ENCODE results near the gene PRRC2B. TPM values are rescaled to one million over a fixed set of nuclear protein-coding genes. Genes with fewer than 3 reads are reported as not detected.

PRRC2B gene
- total and polyA plus RNA-seq, 3 donors from 2014 or later, result 111 to 213 (median 175) TPM

- no peak for TF ChIP-seq CTCF (IDR thresholded peaks at IDR 0.05)
- TF ChIP-seq POLR2A (IDR thresholded peaks at IDR 0.05), result no peak
- 91% methylated on average over 13 to 16 of the region's 22 CpGs for WGBS, 2 donors
- H3K36me3 ChIP-seq (ENCODE audit: low read depth, missing control alignments), result no peaks in the 10 kb centered on the region
These were observed 100.5 kb downstream of the PRRC2B start for GRCh38 chr9:131494296-131494870.

GRCh38 chr9:131495785-131496184 is 101.9 kb downstream of the PRRC2B start:
- DNase-seq, result no peak
- intact Hi-C loops (cut with DNase I; ENCODE audit: low total_unique reads), result no loop called here
- no peaks in the 10 kb centered on the region for H3K9me3 ChIP-seq
- 70 to 82% methylated on average over 14 to 19 of the region's 22 CpGs for WGBS, 2 donors
- H3K27me3 ChIP-seq, result no peaks in the 10 kb centered on the region
- H3K36me3 ChIP-seq (ENCODE audit: low read depth, missing control alignments), result no peaks in the 10 kb centered on the region
- H3K27ac ChIP-seq, result no peak overlapping the region
- no peak for TF ChIP-seq CTCF (IDR thresholded peaks at IDR 0.05)
- TF ChIP-seq POLR2A (IDR thresholded peaks at IDR 0.05), result no peak
- no peak overlapping the region for H3K4me3 ChIP-seq
- no peaks in the 10 kb centered on the region for H3K4me1 ChIP-seq

More at GRCh38 chr9:131494296-131494870, 100.5 kb downstream of the PRRC2B start:
- H3K27ac ChIP-seq, result no peak overlapping the region
- H3K4me1 ChIP-seq, result no peaks in the 10 kb centered on the region
- H3K4me3 ChIP-seq, result no peak overlapping the region
- H3K27me3 ChIP-seq, result no peaks in the 10 kb centered on the region
- DNase-seq, result no peak
- H3K9me3 ChIP-seq, result no peaks in the 10 kb centered on the region
- intact Hi-C loops (cut with DNase I; ENCODE audit: low total_unique reads), result no loop called here

DNA sequence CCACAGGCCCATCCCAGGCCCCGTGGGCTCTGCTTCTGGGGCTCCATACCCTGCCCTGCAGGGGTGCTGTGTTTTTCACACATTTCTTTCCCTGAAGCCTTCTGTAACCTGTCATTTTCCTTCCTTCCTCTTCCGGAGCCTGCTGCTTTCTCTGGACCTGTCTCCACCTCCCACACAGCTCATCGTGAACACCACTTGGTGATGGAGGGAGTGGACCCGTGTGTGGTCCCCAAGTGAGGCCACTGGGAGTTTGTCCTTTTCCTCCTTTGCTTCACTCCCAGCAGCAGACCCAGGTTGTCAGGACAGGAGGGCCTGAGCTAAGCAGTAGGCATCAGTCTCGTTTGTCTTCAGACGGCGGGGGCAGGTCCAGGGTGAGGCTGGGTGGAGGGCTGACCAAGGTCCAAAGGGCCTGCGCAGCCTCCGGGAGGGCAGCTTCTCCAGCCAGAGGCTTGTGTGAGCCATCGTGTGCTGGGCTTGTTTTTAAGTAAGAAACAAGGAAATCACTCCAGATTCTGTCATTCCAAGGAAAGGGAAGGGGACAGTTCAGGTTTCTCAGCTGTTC is 103.0 kb downstream of the PRRC2B start:
- TF ChIP-seq POLR2A (IDR thresholded peaks at IDR 0.05) (no peak), CTCF (IDR thresholded peaks at IDR 0.05) (no peak)
- Histone ChIP-seq H3K27ac (no peak overlapping the region), H3K4me3 (no peak overlapping the region), H3K36me3 (ENCODE audit: low read depth, missing control alignments) (no peaks in the 10 kb centered on the region), H3K9me3 (no peaks in the 10 kb centered on the region), H3K4me1 (no peaks in the 10 kb centered on the region), H3K27me3 (no peaks in the 10 kb centered on the region)
- intact Hi-C loops (cut with DNase I; ENCODE audit: low total_unique reads), result no loop called here
- no peak for DNase-seq
- 69 to 76% methylated on average over 7 to 10 of the region's 10 CpGs for WGBS, 2 donors

- H3K27ac ChIP-seq, result no peak overlapping the region
- TF ChIP-seq POLR2A (IDR thresholded peaks at IDR 0.05) (no peak), CTCF (IDR thresholded peaks at IDR 0.05) (no peak)
- no peaks in the 10 kb centered on the region for H3K9me3 ChIP-seq
- WGBS, 2 donors, result 81% methylated on average over 6 to 7 of the region's 7 CpGs
- no peaks in the 10 kb centered on the region for H3K27me3 ChIP-seq
- DNase-seq, result no peak
- H3K4me1 ChIP-seq, result peaks cover 7% of the 10 kb centered on the region
- H3K36me3 ChIP-seq (ENCODE audit: low read depth, missing control alignments), result no peaks in the 10 kb centered on the region
- intact Hi-C loops (cut with DNase I; ENCODE audit: low total_unique reads), result no loop called here
- H3K4me3 ChIP-seq, result no peak overlapping the region
These were observed 105.4 kb downstream of the PRRC2B start for GRCh38 chr9:131499254-131499767.

DNA sequence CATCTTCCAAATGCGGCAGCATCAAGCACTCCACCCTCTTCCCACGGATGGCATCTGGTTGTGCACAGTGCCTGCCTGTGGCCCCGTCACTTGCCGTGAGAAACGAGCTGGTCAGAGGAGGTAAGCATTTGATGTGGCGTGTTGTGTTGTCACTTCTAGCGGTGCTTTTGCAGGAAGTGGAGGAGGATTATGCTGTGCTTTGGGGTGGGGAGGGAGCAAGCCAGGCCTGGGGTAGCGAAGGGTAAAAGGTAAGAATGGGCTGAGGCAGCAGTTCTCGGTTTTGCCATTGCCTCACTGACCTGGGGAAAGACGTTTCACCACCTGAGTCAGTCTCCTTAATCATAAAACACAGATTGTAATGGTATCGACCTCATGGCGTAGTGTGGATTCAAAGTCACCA is 106.5 kb downstream of the PRRC2B start:
- intact Hi-C loops (cut with DNase I; ENCODE audit: low total_unique reads), result no loop called here
- Histone ChIP-seq H3K4me1 (peaks cover 7% of the 10 kb centered on the region), H3K27ac (no peak overlapping the region), H3K9me3 (no peaks in the 10 kb centered on the region), H3K27me3 (no peaks in the 10 kb centered on the region), H3K4me3 (no peak overlapping the region), H3K36me3 (ENCODE audit: low read depth, missing control alignments) (no peaks in the 10 kb centered on the region)
- no peak for TF ChIP-seq POLR2A (IDR thresholded peaks at IDR 0.05)
- no peak for TF ChIP-seq CTCF (IDR thresholded peaks at IDR 0.05)
- 72 to 73% methylated on average over 12 of the region's 12 CpGs for WGBS, 2 donors
- DNase-seq, result no peak

All from testis (tissue), 3 donors.